ENCODE results near the gene EVA1C. TPM values are rescaled to one million over a fixed set of nuclear protein-coding genes. Genes with fewer than 3 reads are reported as not detected.

The EVA1C gene
- total RNA-seq, 1 experiment from 2014 or later, result 29.3 TPM

DNA sequence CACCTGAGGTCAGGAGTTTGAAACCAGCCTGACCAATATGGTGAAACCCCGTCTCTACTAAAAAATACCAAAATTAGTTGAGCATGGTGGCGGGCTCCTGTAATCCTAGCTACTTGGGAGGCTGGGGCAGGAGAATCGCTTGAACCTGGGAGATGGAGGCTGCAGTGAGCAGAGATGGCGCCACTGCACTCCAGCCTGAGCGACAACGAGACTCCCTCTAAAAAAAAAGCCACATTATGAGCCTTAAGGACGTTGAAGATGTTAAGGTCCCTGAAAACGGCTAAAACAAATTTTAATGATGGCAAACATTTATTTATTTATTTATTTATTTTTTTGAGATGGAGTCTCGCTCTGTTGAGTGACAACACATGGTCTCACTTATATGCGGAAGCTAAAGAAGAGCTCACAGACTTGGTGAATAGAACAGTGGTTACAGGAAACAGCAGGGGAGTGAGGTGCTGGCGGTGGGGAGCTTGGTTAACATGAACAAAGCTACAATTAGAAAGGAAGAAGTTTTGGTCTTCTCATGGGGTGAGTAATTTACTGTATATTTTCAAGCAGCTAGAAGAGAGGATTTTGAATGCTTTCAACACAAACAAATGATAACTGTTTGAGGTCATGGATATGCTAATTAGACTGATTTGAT, 125.8 kb downstream of the EVA1C start (continued):
- TF ChIP-seq, protein P1, sequence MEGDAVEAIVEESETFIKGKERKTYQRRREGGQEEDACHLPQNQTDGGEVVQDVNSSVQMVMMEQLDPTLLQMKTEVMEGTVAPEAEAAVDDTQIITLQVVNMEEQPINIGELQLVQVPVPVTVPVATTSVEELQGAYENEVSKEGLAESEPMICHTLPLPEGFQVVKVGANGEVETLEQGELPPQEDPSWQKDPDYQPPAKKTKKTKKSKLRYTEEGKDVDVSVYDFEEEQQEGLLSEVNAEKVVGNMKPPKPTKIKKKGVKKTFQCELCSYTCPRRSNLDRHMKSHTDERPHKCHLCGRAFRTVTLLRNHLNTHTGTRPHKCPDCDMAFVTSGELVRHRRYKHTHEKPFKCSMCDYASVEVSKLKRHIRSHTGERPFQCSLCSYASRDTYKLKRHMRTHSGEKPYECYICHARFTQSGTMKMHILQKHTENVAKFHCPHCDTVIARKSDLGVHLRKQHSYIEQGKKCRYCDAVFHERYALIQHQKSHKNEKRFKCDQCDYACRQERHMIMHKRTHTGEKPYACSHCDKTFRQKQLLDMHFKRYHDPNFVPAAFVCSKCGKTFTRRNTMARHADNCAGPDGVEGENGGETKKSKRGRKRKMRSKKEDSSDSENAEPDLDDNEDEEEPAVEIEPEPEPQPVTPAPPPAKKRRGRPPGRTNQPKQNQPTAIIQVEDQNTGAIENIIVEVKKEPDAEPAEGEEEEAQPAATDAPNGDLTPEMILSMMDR (IDR thresholded peaks at IDR 0.05 in 2 of 3, conservative IDR thresholded peaks at IDR 0.05 in 1 of 3; ENCODE audit: borderline replicate concordance in 1 of 3, insufficient read depth in 1 of 3, low read depth in 2 of 3, low read length in 2 of 3), result no peak
- TF ChIP-seq CBX3 (IDR thresholded peaks at IDR 0.05; ENCODE audit: low read depth), result no peak
- TF ChIP-seq EZH2phosphoT487 (IDR thresholded peaks at IDR 0.05; ENCODE audit: borderline replicate concordance), result no peak

DNA sequence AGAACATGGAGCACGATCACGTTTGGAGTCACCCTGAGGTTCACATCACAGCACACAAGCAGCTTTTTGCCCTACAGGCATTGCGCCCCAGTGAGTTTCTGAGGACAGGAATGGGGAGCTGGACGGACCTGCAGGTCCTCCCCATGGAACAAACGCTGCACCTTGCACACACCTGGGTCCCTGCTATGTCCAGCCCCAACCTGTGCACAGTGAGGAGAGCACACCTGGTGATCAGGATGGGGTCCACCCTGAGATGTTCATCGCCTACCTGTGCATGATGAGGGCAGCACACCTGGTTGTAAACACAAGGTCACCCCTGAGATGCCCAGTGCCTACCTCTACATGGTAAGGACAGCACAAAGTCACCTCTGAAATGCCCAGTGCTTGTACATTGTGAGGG, 126.9 kb downstream of the EVA1C start:
- H3K4me1 ChIP-seq (ENCODE audit: control insufficient read depth in 1 of 2, insufficient read depth in 2 of 2, low read length in 2 of 2), result peaks cover 4 to 6% of the 10 kb centered on the region in 2 experiments
- no peak for TF ChIP-seq TCF7L2 (IDR thresholded peaks at IDR 0.05; ENCODE audit: borderline replicate concordance, extremely low read depth, insufficient read depth, insufficient read length)
- TF ChIP-seq, protein P2, sequence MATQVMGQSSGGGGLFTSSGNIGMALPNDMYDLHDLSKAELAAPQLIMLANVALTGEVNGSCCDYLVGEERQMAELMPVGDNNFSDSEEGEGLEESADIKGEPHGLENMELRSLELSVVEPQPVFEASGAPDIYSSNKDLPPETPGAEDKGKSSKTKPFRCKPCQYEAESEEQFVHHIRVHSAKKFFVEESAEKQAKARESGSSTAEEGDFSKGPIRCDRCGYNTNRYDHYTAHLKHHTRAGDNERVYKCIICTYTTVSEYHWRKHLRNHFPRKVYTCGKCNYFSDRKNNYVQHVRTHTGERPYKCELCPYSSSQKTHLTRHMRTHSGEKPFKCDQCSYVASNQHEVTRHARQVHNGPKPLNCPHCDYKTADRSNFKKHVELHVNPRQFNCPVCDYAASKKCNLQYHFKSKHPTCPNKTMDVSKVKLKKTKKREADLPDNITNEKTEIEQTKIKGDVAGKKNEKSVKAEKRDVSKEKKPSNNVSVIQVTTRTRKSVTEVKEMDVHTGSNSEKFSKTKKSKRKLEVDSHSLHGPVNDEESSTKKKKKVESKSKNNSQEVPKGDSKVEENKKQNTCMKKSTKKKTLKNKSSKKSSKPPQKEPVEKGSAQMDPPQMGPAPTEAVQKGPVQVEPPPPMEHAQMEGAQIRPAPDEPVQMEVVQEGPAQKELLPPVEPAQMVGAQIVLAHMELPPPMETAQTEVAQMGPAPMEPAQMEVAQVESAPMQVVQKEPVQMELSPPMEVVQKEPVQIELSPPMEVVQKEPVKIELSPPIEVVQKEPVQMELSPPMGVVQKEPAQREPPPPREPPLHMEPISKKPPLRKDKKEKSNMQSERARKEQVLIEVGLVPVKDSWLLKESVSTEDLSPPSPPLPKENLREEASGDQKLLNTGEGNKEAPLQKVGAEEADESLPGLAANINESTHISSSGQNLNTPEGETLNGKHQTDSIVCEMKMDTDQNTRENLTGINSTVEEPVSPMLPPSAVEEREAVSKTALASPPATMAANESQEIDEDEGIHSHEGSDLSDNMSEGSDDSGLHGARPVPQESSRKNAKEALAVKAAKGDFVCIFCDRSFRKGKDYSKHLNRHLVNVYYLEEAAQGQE (IDR thresholded peaks at IDR 0.05; ENCODE audit: low read depth), result no peak
- no peak for TF ChIP-seq CBX3 (IDR thresholded peaks at IDR 0.05; ENCODE audit: low read depth)
- TF ChIP-seq POLR2A (IDR thresholded peaks at IDR 0.05; ENCODE audit: borderline replicate concordance, extremely low read depth, insufficient read depth, insufficient read length), result no peak
- no peak for TF ChIP-seq ELF1 (IDR thresholded peaks at IDR 0.05; ENCODE audit: borderline replicate concordance, low read depth)
- no peak for TF ChIP-seq RAD21 (IDR thresholded peaks at IDR 0.05; ENCODE audit: low read depth)
- TF ChIP-seq ZFX (IDR thresholded peaks at IDR 0.05), result no peak
- TF ChIP-seq, protein P3, sequence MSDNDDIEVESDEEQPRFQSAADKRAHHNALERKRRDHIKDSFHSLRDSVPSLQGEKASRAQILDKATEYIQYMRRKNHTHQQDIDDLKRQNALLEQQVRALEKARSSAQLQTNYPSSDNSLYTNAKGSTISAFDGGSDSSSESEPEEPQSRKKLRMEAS (IDR thresholded peaks at IDR 0.05), result no peak
- no peak for TF ChIP-seq ZNF274 (IDR thresholded peaks at IDR 0.05; ENCODE audit: low read depth, low read length)
- no peak for TF ChIP-seq JUND (IDR thresholded peaks at IDR 0.05)
- TF ChIP-seq, protein P4, sequence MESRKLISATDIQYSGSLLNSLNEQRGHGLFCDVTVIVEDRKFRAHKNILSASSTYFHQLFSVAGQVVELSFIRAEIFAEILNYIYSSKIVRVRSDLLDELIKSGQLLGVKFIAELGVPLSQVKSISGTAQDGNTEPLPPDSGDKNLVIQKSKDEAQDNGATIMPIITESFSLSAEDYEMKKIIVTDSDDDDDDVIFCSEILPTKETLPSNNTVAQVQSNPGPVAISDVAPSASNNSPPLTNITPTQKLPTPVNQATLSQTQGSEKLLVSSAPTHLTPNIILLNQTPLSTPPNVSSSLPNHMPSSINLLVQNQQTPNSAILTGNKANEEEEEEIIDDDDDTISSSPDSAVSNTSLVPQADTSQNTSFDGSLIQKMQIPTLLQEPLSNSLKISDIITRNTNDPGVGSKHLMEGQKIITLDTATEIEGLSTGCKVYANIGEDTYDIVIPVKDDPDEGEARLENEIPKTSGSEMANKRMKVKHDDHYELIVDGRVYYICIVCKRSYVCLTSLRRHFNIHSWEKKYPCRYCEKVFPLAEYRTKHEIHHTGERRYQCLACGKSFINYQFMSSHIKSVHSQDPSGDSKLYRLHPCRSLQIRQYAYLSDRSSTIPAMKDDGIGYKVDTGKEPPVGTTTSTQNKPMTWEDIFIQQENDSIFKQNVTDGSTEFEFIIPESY (IDR thresholded peaks at IDR 0.05; ENCODE audit: extremely low read depth, insufficient replicate concordance, low read length), result no peak
- no peak for TF ChIP-seq CEBPB (IDR thresholded peaks at IDR 0.05; ENCODE audit: low read depth)
- no peaks in the 10 kb centered on the region for H3K79me2 ChIP-seq (ENCODE audit: insufficient read depth, low read length)
- BruUV-seq (replicated peaks), result no TSS peak
- H4K20me1 ChIP-seq (ENCODE audit: insufficient read depth), result no peaks in the 10 kb centered on the region
- DNase-seq (ENCODE audit: low read depth, low spot score) (no peak), ATAC-seq (no peak)
- no peak overlapping the region for H2AFZ ChIP-seq (ENCODE audit: low read depth, low read length, poor library complexity, severe bottlenecking)
- intact Hi-C loops (cut with micrococcal nuclease), result no loop called here
- no peak overlapping the region for H3K27ac ChIP-seq (ENCODE audit: low read depth, low read length)
- no peaks in the 10 kb centered on the region for H3K27me3 ChIP-seq (ENCODE audit: insufficient read depth, low read length)
- H3K9me3 ChIP-seq (ENCODE audit: control insufficient read depth in 1 of 2, insufficient read depth in 1 of 2, low read depth in 1 of 2, low read length in 2 of 2), result no peaks in the 10 kb centered on the region
- ChIA-PET POLR2A (no interaction called here), CTCF (no interaction called here), RAD21 (ENCODE audit: low non-redundant PET in 1 of 2, low total read pairs in 2 of 2, uncharacterized antibody in 2 of 2, unreplicated experiment in 2 of 2) (no interaction called here)
- H3K4me3 ChIP-seq (replicated peaks in 1 of 2; ENCODE audit: low read depth in 1 of 2, low read length in 2 of 2), result no peak overlapping the region
- no peaks in the 10 kb centered on the region for H3K36me3 ChIP-seq (ENCODE audit: control insufficient read depth in 1 of 2, insufficient read depth in 2 of 2, low read length in 2 of 2)
- no peak overlapping the region for H3K4me2 ChIP-seq (ENCODE audit: low read length)
- H3K9ac ChIP-seq (ENCODE audit: low read length), result no peak overlapping the region
- H3K9me2 ChIP-seq (ENCODE audit: insufficient read depth), result no peaks in the 10 kb centered on the region

Measured in HCT116 (cell line).